NOMO-1 treated with dmso at 0.1 percent for 144 hours (cell line): ENCODE results near the gene TCF15.

Experiments
- DNase-seq: peaks from one replicate; lab custom pipeline; 2025; ENCODE audit not compliant: unreplicated experiment; lab: John Stamatoyannopoulos, UW

TCF15 gene

GRCh38 chr20:556984-557383 is 53.1 kb downstream of the TCF15 start:
- no peak for DNase-seq

GRCh38 chr20:555976-556385 is 54.1 kb downstream of the TCF15 start:
- no peak for DNase-seq
